ENCODE measurements around the gene MAD1L1.

MAD1L1 gene

GRCh38 chr7:2095436-2095835 is 137.3 kb downstream of the MAD1L1 start:
- no peaks in the 10 kb centered on the region for H3K27me3 ChIP-seq

DNA sequence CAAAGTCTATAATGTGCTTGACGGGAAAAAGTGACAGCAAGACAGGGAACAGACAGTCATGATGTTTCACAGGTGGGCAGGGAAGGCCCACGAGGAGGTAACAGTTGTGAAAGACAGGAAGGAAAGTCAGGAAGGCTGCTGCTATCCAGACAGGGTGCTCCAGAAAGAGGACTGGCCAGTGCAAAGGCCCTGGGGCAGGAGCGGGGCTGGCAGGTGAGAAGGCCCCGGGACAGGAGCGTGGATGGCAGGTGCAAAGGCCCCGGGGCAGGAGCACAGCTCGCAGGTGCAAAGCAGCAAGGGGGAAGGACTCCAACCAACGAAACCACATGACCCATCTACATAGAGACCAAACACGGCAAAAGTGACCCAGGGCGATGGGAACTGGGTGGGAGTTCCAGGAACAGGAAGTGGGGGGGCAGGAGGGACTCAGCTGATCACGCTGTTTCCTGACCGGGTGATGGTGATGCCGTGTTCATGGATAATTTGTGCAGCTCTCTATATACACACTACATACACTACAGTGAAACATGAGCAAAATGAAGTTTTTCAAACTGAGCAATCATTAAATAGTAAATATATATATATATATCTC is 138.2 kb downstream of the MAD1L1 start:
- Histone ChIP-seq H3K4me1 (ENCODE audit: control insufficient read depth in 1 of 2, insufficient read depth in 1 of 2, low read depth in 1 of 2, low read length in 1 of 2) (peaks cover 0 to 4% of the 10 kb centered on the region in 2 experiments), H3K4me3 (ENCODE audit: low read depth in 1 of 2, low read length in 1 of 2) (no peak overlapping the region), H3K27ac (no peak overlapping the region), H3K9me3 (no peaks in the 10 kb centered on the region), H3K27me3 (no peaks in the 10 kb centered on the region), H3K36me3 (no peaks in the 10 kb centered on the region)
- TF ChIP-seq, protein P1, sequence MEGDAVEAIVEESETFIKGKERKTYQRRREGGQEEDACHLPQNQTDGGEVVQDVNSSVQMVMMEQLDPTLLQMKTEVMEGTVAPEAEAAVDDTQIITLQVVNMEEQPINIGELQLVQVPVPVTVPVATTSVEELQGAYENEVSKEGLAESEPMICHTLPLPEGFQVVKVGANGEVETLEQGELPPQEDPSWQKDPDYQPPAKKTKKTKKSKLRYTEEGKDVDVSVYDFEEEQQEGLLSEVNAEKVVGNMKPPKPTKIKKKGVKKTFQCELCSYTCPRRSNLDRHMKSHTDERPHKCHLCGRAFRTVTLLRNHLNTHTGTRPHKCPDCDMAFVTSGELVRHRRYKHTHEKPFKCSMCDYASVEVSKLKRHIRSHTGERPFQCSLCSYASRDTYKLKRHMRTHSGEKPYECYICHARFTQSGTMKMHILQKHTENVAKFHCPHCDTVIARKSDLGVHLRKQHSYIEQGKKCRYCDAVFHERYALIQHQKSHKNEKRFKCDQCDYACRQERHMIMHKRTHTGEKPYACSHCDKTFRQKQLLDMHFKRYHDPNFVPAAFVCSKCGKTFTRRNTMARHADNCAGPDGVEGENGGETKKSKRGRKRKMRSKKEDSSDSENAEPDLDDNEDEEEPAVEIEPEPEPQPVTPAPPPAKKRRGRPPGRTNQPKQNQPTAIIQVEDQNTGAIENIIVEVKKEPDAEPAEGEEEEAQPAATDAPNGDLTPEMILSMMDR (IDR thresholded peaks at IDR 0.05), result no peak

More at GRCh38 chr7:2095436-2095835, 137.3 kb downstream of the MAD1L1 start:
- H3K9me3 ChIP-seq, result no peaks in the 10 kb centered on the region
- H3K27ac ChIP-seq, result no peak overlapping the region
- H3K36me3 ChIP-seq, result no peaks in the 10 kb centered on the region
- H3K4me1 ChIP-seq (ENCODE audit: control insufficient read depth in 1 of 2, insufficient read depth in 1 of 2, low read depth in 1 of 2, low read length in 1 of 2), result peaks cover 0 to 4% of the 10 kb centered on the region in 2 experiments
- TF ChIP-seq, protein P1 (IDR thresholded peaks at IDR 0.05), result no peak
- no peak overlapping the region for H3K4me3 ChIP-seq (ENCODE audit: low read depth in 1 of 2, low read length in 1 of 2)

DNA sequence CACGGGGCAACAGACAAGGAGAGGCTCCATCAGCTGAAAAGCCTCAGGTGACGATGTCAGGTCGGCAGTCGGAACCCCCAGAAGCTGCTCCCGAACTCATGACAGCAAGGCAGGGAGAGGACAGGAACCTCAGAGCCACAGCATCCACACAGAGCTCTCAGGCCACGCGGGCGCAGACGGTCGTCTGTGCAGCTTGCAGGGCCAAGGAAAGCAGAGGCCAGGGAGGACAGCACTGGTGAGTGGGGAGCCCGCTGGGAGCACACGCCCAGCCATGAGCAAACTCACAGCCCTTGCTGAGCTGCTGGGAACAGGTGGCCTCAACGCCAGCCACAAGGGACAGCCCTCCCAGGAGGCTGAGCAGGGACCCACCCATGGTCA is 138.9 kb downstream of the MAD1L1 start:
- TF ChIP-seq, protein P1 (IDR thresholded peaks at IDR 0.05), result no peak
- H3K27ac ChIP-seq, result no peak overlapping the region
- H3K4me1 ChIP-seq (ENCODE audit: control insufficient read depth in 1 of 2, insufficient read depth in 1 of 2, low read depth in 1 of 2, low read length in 1 of 2), result peaks cover 0 to 4% of the 10 kb centered on the region in 2 experiments
- H3K4me3 ChIP-seq (ENCODE audit: low read depth in 1 of 2, low read length in 1 of 2), result no peak overlapping the region
- no peaks in the 10 kb centered on the region for H3K9me3 ChIP-seq
- no peaks in the 10 kb centered on the region for H3K27me3 ChIP-seq
- H3K36me3 ChIP-seq, result no peaks in the 10 kb centered on the region

DNA sequence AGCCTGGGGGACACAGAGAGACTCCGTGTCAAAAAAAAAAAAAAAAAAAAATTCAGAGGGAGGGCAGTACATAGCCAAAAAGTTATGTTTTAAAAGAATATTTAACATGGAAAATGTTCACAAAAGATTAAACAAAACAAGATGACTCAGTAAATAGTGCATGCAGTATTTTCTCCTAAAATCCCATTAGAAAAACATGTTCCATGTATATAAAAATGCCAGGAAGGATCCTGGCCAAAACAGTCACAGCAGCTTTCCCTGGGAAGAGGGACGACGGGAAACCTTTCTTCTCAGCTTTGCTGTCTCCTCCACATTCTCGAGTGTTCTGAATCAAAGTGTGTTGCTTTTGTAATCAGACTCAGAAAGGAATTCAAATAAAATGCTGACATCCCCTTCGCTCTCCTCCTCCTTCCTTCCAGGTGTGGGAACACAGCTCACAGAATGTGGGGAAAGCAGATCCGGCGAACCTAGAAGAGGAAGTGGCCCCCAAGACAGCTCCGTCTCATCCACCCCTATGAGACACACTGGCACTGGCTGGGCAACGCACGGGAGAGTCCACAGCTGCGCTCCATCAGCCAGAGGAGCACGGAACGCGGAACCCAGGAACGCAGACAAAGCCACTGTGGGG is 139.4 kb downstream of the MAD1L1 start:
- H3K36me3 ChIP-seq, result no peaks in the 10 kb centered on the region
- TF ChIP-seq, protein P1 (IDR thresholded peaks at IDR 0.05), result no peak
- peaks cover 0 to 4% of the 10 kb centered on the region in 2 experiments for H3K4me1 ChIP-seq (ENCODE audit: control insufficient read depth in 1 of 2, insufficient read depth in 1 of 2, low read depth in 1 of 2, low read length in 1 of 2)
- H3K4me3 ChIP-seq (ENCODE audit: low read depth in 1 of 2, low read length in 1 of 2), result no peak overlapping the region
- no peaks in the 10 kb centered on the region for H3K27me3 ChIP-seq
- H3K27ac ChIP-seq, result no peak overlapping the region
- H3K9me3 ChIP-seq, result no peaks in the 10 kb centered on the region

- H3K36me3 ChIP-seq, result no peaks in the 10 kb centered on the region
- H3K4me1 ChIP-seq (ENCODE audit: control insufficient read depth in 1 of 2, insufficient read depth in 1 of 2, low read depth in 1 of 2, low read length in 1 of 2), result peaks cover 0 to 4% of the 10 kb centered on the region in 2 experiments
- no peak overlapping the region for H3K27ac ChIP-seq
- H3K9me3 ChIP-seq, result no peaks in the 10 kb centered on the region
- TF ChIP-seq, protein P1 (IDR thresholded peaks at IDR 0.05), result no peak
- H3K27me3 ChIP-seq, result no peaks in the 10 kb centered on the region
- H3K4me3 ChIP-seq (ENCODE audit: low read depth in 1 of 2, low read length in 1 of 2), result no peak overlapping the region
Measured at GRCh38 chr7:2092279-2092678, 140.5 kb downstream of the MAD1L1 start.
